ENCODE results near the gene ZBTB11. TPM values are rescaled to one million over a fixed set of nuclear protein-coding genes. Genes with fewer than 3 reads are reported as not detected.
"Not testable (repeated sequence)": the region's sequence is repeated elsewhere in the genome, so short reads cannot be mapped to it uniquely, and the experiment has no call there.

The ZBTB11 gene
- total RNA-seq, 4 donors from 2014 or later = 14.6 to 20.9 (median 16.1) TPM

DNA sequence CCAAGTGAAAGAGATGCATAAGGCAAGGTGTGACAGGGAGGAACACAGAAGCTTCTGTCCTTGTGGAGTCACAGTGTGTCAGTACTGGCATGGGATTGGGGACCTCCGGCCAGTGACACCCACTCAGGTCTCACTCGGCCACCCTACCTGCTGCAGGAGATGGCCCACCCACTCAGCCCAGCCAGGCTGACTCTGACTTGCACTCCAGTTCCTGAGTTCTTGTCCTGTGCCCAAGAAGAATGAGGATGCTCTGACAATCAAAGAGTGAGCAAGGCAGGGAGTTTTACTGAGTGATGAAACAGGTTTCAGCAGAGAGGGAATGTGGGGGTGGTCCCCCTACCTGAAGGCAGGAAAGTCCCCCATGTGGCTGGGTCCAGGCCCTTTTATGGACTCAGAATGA is 52.1 kb downstream of the ZBTB11 start:
- intact Hi-C loops (cut with DNase I; ENCODE audit: low total_unique reads) (no loop called here), in situ Hi-C loops (cut with MboI; ENCODE audit: low sequenced_read_pairs in 4 of 4) (no loop called here)
- ATAC-seq = no peak
- TF ChIP-seq POLR2A (IDR thresholded peaks at IDR 0.05) = no peak
- H3K9me3 ChIP-seq = no peaks in the 10 kb centered on the region
- DNase-seq = no peak
- no peaks in the 10 kb centered on the region for H3K4me1 ChIP-seq
- no peak overlapping the region for H3K4me3 ChIP-seq
- H3K27ac ChIP-seq = no peak overlapping the region
- H3K27me3 ChIP-seq = no peaks in the 10 kb centered on the region
- H3K36me3 ChIP-seq = no peaks in the 10 kb centered on the region

DNA sequence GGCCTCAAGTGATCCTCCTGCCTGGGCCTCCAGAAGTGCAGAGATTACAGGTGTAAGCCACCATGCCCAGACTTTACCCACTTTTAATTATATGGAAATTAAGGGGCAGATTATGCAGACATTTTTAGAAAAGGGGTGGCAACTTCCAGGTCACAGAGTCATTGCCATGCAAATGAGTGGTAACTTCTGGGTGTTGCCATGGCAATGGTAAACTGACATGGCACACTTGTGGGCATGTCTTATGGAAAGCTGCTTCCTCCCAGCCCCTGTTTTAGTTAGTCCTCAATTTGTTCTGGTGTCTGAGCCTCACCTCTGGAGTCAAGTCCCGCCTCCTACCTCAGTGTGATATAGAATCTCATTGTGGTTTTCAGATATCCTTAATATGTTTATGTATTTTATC is 53.3 kb downstream of the ZBTB11 start:
- no peak for ATAC-seq
- H3K27ac ChIP-seq = no peak overlapping the region
- H3K4me3 ChIP-seq = no peak overlapping the region
- H3K9me3 ChIP-seq = no peaks in the 10 kb centered on the region
- H3K4me1 ChIP-seq = no peaks in the 10 kb centered on the region
- TF ChIP-seq, protein P1, sequence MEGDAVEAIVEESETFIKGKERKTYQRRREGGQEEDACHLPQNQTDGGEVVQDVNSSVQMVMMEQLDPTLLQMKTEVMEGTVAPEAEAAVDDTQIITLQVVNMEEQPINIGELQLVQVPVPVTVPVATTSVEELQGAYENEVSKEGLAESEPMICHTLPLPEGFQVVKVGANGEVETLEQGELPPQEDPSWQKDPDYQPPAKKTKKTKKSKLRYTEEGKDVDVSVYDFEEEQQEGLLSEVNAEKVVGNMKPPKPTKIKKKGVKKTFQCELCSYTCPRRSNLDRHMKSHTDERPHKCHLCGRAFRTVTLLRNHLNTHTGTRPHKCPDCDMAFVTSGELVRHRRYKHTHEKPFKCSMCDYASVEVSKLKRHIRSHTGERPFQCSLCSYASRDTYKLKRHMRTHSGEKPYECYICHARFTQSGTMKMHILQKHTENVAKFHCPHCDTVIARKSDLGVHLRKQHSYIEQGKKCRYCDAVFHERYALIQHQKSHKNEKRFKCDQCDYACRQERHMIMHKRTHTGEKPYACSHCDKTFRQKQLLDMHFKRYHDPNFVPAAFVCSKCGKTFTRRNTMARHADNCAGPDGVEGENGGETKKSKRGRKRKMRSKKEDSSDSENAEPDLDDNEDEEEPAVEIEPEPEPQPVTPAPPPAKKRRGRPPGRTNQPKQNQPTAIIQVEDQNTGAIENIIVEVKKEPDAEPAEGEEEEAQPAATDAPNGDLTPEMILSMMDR (IDR thresholded peaks at IDR 0.05 in 4 of 5, conservative IDR thresholded peaks at IDR 0.05 in 1 of 5) = no peak
- no peak for TF ChIP-seq POLR2A (IDR thresholded peaks at IDR 0.05)
- intact Hi-C loops (cut with DNase I; ENCODE audit: low total_unique reads) (no loop called here), in situ Hi-C loops (cut with MboI; ENCODE audit: low sequenced_read_pairs in 4 of 4) (no loop called here)
- no peaks in the 10 kb centered on the region for H3K27me3 ChIP-seq
- no peaks in the 10 kb centered on the region for H3K36me3 ChIP-seq
- no peak for DNase-seq

DNA sequence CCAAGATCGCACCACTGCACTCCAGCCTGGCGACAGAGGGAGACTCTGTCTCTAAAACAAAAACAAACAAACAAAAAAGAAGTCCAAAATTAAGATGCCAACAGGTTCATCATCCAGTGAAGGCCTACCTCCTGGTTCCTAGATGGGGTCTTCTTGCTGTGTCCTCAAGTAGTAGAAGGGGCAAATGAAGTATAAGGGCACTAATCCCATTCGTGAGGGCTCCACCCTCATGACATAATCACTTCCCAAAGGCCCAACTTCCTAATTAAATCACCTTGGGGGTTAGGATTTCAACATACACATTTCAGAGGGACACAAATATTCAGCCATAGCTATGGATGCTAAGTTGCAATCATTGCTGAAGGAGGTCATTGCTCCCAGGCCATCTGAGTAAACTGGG is 57.2 kb downstream of the ZBTB11 start:
- H3K27ac ChIP-seq = no peak overlapping the region

DNA sequence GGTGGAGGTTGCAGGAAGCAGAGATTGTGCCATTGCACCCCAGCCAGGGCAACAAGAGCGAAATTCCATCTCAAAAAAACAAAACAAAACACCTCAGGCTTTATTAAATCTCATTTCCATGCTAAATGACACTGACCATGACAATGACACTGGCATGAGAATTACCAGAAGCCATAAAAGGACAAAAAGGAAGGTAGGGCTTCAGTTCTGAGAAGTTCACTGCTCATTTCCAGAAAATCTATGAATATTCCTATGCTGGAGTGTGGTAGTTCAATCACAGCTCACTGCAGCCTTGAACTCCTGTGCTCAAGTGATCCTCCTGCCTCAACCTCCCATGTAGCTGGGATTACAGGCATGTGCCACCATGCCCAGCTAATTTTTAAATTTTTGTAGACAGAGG is 58.2 kb downstream of the ZBTB11 start:
- intact Hi-C loops (cut with DNase I; ENCODE audit: low total_unique reads) (no loop called here), in situ Hi-C loops (cut with MboI; ENCODE audit: low sequenced_read_pairs in 4 of 4) (no loop called here)
- H3K27me3 ChIP-seq = no peaks in the 10 kb centered on the region
- no peak for TF ChIP-seq POLR2A (IDR thresholded peaks at IDR 0.05)
- TF ChIP-seq, protein P1 (IDR thresholded peaks at IDR 0.05 in 4 of 5, conservative IDR thresholded peaks at IDR 0.05 in 1 of 5) = no peak
- no peaks in the 10 kb centered on the region for H3K9me3 ChIP-seq
- ATAC-seq = no peak
- H3K4me1 ChIP-seq = no peaks in the 10 kb centered on the region
- H3K4me3 ChIP-seq = no peak overlapping the region
- no peak for DNase-seq
- no peaks in the 10 kb centered on the region for H3K36me3 ChIP-seq
- no peak overlapping the region for H3K27ac ChIP-seq

More for the DNA sequence above, 57.2 kb downstream of the ZBTB11 start:
- intact Hi-C loops (cut with DNase I; ENCODE audit: low total_unique reads) (no loop called here), in situ Hi-C loops (cut with MboI; ENCODE audit: low sequenced_read_pairs in 4 of 4) (no loop called here)
- H3K4me3 ChIP-seq = no peak overlapping the region
- H3K36me3 ChIP-seq = no peaks in the 10 kb centered on the region
- TF ChIP-seq, protein P1 (IDR thresholded peaks at IDR 0.05 in 4 of 5, conservative IDR thresholded peaks at IDR 0.05 in 1 of 5) = no peak
- TF ChIP-seq POLR2A (IDR thresholded peaks at IDR 0.05) = no peak
- no peaks in the 10 kb centered on the region for H3K4me1 ChIP-seq
- no peaks in the 10 kb centered on the region for H3K27me3 ChIP-seq
- no peak for DNase-seq
- no peaks in the 10 kb centered on the region for H3K9me3 ChIP-seq
- no peak for ATAC-seq

DNA sequence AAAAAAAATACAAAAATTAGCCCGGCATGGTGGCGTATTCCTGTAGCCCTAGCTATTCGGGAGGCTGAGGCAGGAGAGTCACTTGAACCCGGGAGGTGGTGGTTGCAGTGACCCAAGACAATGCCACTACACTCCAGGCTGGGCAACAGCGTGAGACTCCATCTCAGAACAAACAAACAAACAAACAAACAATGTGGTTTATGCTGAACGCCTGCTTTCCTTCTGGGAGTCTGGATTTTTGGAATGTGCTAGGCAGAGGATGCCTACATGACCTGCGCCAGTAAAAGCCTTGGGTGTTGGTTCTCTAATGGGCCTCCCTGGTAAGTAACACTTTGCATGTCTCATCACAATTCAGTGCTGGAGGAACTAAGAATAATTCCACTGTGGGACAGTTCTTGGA is 59.5 kb downstream of the ZBTB11 start:
- TF ChIP-seq POLR2A (IDR thresholded peaks at IDR 0.05) = no peak
- DNase-seq (no peak), ATAC-seq (no peak)
- Histone ChIP-seq H3K36me3 (no peaks in the 10 kb centered on the region), H3K27ac (no peak overlapping the region), H3K4me1 (no peaks in the 10 kb centered on the region), H3K4me3 (no peak overlapping the region), H3K27me3 (no peaks in the 10 kb centered on the region), H3K9me3 (no peaks in the 10 kb centered on the region)
- in situ Hi-C loops (cut with MboI; ENCODE audit: low sequenced_read_pairs in 4 of 4) (no loop called here), intact Hi-C loops (cut with DNase I; ENCODE audit: low total_unique reads) (no loop called here)

DNA sequence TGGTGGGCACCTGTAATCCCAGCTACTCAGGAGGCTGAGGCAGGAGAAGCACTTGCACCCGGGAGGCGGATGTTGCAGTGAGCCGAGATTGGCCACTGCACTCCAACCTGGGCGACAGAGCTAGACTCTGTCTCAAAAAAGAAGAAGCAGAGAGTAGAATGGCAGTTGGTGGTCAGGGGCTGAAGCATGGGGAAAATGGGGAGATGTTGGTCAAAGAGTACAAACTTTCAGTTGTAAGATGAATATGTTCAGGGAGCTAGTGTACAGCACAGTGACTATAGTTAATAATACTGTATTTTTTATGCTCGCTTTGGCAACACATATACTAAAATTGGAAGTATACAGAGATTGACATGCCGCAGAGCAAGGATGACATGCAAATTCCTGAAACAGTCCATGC is 61.4 kb downstream of the ZBTB11 start:
- H3K36me3 ChIP-seq = no peaks in the 10 kb centered on the region
- H3K4me3 ChIP-seq = no peak overlapping the region
- in situ Hi-C loops (cut with MboI; ENCODE audit: low sequenced_read_pairs in 4 of 4) (no loop called here), intact Hi-C loops (cut with DNase I; ENCODE audit: low total_unique reads) (no loop called here)
- H3K4me1 ChIP-seq = no peaks in the 10 kb centered on the region
- no peak for TF ChIP-seq POLR2A (IDR thresholded peaks at IDR 0.05)
- TF ChIP-seq, protein P1 (IDR thresholded peaks at IDR 0.05 in 4 of 5, conservative IDR thresholded peaks at IDR 0.05 in 1 of 5) = no peak
- H3K27ac ChIP-seq = no peak overlapping the region
- DNase-seq (no peak), ATAC-seq (no peak)
- no peaks in the 10 kb centered on the region for H3K27me3 ChIP-seq
- no peaks in the 10 kb centered on the region for H3K9me3 ChIP-seq

DNA sequence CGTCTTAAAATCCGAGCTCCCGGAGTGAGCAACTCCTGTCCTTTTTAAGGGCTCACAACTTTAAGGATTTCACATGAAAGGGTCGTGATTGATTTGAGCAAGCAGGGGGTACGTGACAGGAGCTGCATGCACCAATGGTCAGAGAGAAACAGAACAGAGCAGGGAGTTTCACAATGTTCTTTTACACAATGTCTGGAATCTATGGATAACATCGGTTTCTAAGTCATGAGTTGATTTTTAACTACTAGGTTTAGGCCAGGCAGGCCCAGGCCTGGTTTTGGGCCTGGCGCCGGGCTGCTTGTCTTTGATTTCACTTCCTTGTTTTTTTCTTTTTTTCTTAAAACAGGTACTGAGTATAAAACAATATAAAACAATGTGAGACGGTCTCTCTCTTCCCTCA is 63.9 kb downstream of the ZBTB11 start:
- ATAC-seq; intact Hi-C loops (cut with DNase I; ENCODE audit: low total_unique reads); H3K9me3 ChIP-seq; H3K36me3 ChIP-seq; H3K4me1 ChIP-seq; in situ Hi-C loops (cut with MboI; ENCODE audit: low sequenced_read_pairs in 4 of 4); H3K4me3 ChIP-seq; H3K27ac ChIP-seq; H3K27me3 ChIP-seq; DNase-seq: not testable (repeated sequence)

Data from gastrocnemius medialis (tissue), 4 donors.